ENCODE measurements around the gene GJB6.

Gene GJB6

DNA sequence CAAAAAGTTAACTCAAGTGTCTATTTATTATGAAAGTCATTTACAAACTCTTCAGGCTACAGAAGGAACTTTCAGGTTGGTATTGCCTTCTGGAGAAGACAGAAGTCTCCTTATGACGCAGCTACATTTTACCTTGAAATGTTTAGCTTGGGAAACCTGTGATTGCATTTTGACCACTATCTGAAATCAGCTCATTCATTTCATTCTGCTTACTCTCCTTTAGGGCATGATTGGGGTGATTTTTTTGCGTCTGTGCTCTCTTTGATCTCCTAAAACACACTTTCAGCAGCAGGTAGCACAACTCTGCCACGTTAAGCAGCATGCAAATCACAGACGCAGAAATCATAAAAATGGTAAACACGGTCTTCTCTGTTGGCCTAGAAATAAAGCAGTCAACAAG, 9.6 kb downstream of the GJB6 start:
- TF ChIP-seq ZFX (IDR thresholded peaks at IDR 0.05), result no peak
- TF ChIP-seq, protein P1, sequence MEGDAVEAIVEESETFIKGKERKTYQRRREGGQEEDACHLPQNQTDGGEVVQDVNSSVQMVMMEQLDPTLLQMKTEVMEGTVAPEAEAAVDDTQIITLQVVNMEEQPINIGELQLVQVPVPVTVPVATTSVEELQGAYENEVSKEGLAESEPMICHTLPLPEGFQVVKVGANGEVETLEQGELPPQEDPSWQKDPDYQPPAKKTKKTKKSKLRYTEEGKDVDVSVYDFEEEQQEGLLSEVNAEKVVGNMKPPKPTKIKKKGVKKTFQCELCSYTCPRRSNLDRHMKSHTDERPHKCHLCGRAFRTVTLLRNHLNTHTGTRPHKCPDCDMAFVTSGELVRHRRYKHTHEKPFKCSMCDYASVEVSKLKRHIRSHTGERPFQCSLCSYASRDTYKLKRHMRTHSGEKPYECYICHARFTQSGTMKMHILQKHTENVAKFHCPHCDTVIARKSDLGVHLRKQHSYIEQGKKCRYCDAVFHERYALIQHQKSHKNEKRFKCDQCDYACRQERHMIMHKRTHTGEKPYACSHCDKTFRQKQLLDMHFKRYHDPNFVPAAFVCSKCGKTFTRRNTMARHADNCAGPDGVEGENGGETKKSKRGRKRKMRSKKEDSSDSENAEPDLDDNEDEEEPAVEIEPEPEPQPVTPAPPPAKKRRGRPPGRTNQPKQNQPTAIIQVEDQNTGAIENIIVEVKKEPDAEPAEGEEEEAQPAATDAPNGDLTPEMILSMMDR (conservative IDR thresholded peaks at IDR 0.05), result no peak
- H3K27ac ChIP-seq, result no peak overlapping the region

- TF ChIP-seq ZFX (IDR thresholded peaks at IDR 0.05), result no peak
- TF ChIP-seq, protein P1 (conservative IDR thresholded peaks at IDR 0.05), result no peak
- H3K27ac ChIP-seq, result no peak overlapping the region
Observed at GRCh38 chr13:20221772-20222171, 10.3 kb downstream of the GJB6 start.

GRCh38 chr13:20219577-20219976, 12.5 kb downstream of the GJB6 start:
- no peak for TF ChIP-seq ZFX (IDR thresholded peaks at IDR 0.05)
- TF ChIP-seq, protein P1 (conservative IDR thresholded peaks at IDR 0.05), result no peak

DNA sequence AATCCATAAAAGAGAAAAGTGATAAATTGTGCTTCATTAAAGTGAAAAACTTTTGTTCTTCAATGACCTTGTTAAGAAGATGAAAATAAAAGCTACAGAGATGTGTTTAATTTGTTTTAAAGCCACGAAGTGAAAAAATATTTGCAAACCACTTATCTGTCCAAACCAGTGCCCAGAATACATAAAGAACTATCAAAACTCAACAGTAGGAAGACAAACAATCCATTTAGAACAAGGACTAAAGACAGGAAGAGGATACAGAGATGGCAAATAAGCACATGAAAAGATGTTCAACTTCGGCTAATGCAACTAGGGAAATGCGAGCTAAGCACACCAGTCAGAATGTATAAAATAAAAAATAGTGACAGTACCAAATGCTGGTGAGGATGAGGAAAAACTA, 15.0 kb downstream of the GJB6 start:
- H3K27ac ChIP-seq, result no peak overlapping the region
- TF ChIP-seq ZFX (IDR thresholded peaks at IDR 0.05), result no peak
- TF ChIP-seq, protein P1 (conservative IDR thresholded peaks at IDR 0.05), result no peak

More at GRCh38 chr13:20219577-20219976, 12.5 kb downstream of the GJB6 start:
- H3K27ac ChIP-seq, result no peak overlapping the region

- no peak for TF ChIP-seq ZFX (IDR thresholded peaks at IDR 0.05)
- TF ChIP-seq, protein P1 (conservative IDR thresholded peaks at IDR 0.05), result no peak
- no peak overlapping the region for H3K27ac ChIP-seq
Observed at GRCh38 chr13:20209948-20210347, 22.2 kb downstream of the GJB6 start.

- no peak for TF ChIP-seq ZFX (IDR thresholded peaks at IDR 0.05)
- TF ChIP-seq, protein P1 (conservative IDR thresholded peaks at IDR 0.05), result no peak
- no peak overlapping the region for H3K27ac ChIP-seq
Observed at GRCh38 chr13:20206698-20207235, 25.4 kb downstream of the GJB6 start.

DNA sequence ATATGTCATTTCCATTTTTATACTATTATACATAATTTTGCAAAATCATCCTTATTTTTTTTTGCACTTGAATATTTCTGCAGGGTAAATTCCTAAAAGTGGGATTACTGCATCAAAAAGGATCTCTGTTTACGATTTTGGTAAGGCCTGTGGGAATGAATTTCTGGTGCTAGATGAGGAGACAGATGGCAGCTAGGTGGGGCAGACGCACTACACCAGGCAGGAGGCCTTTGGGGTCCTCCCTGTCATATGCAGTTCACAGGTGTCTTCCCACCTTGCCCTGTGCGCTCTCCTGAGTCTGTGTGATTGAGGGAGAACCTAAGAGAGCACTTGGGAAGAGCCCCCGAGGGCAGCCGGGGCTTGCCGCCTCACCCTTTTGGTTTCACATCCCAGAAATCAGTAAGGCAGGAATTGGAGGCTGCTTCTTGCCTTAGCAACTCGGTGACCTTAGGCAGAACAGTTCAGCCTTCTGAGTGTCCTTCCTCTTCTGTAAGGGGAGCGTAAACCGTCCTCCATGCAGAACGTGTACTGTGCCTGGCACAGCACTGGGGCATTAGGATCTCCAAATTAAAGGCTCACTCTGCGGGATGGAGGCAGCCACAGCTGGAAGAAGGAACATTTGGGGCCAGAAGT, 25.9 kb downstream of the GJB6 start:
- no peak overlapping the region for H3K27ac ChIP-seq
- TF ChIP-seq ZFX (IDR thresholded peaks at IDR 0.05), result no peak
- TF ChIP-seq, protein P1 (conservative IDR thresholded peaks at IDR 0.05), result no peak

Data from C4-2B (cell line).